ENCODE measurements around the gene CCDC33.
A peak's percentile ranks its signal among the peaks of the same experiment; 100 is the strongest.

Gene CCDC33

DNA sequence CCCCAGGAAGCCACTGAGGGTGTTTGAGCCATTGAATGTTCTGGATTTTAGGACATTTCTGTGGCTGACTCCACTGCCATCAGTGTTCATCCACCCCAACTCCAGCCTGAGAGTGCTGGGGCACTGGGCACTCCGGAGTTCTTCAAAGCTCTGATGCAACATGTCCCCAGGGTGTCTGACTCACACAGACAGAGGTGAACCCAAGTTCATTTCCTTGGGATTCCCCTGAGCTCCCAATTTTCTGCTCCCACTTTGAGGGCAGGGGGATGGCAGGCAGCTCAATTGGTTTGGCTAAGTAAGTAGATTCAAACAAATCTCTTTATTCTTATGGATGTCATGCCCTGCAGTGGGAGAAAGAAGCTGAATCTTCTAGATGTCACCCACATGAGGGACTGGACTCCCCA is 35.7 kb upstream of the CCDC33 start:
- Histone ChIP-seq H3K9me3 (no peaks in the 10 kb centered on the region), H3K36me3 (no peaks in the 10 kb centered on the region), H3K4me1 (peaks cover 74% of the 10 kb centered on the region), H3K4me3 (no peak overlapping the region), H3K9ac (no peak overlapping the region), H3K27me3 (no peaks in the 10 kb centered on the region), H3K4me2 (peak overlapping the region; percentile 82), H4K20me1 (no peaks in the 10 kb centered on the region), H3K27ac (no peak overlapping the region)
- TF ChIP-seq Cebpa-rat (IDR thresholded peaks at IDR 0.05), result no peak

DNA sequence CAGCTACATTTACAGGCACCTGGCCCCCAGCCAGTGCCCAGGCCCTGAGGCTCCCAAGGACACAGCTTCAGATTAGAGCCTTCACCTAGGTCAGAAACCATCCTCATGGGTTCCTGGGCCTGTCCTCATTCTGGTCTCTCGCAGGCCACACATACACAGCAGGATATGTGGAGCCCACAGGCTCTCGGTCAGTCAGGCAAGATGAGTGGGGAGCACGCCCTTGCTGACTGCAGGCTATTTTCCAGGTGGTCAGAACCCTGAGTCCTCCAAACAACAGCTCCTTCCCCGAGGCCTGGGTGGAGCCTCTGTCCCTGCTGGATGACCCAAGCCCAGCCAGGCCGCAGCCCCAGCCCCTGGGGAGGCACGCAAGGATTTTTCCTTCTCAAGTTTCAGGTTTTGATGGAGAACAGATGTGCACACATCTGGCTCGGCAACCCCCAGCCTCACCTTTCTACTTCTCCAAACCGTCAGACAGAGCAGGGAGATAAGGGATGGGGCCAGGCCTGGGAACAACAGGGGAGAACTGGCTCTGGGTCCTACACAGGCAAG is 35.2 kb upstream of the CCDC33 start:
- H3K4me3 ChIP-seq, result no peak overlapping the region
- no peaks in the 10 kb centered on the region for H3K9me3 ChIP-seq
- H3K36me3 ChIP-seq, result no peaks in the 10 kb centered on the region
- peaks cover 78% of the 10 kb centered on the region for H3K4me1 ChIP-seq
- H4K20me1 ChIP-seq, result no peaks in the 10 kb centered on the region
- TF ChIP-seq Cebpa-rat (IDR thresholded peaks at IDR 0.05), result no peak
- H3K4me2 ChIP-seq, result peak overlapping the region; percentile 82
- H3K9ac ChIP-seq, result no peak overlapping the region
- peak overlapping the region; percentile 25; the same call in 1 of the 2 replicates for H3K27ac ChIP-seq
- H3K27me3 ChIP-seq, result no peaks in the 10 kb centered on the region

DNA sequence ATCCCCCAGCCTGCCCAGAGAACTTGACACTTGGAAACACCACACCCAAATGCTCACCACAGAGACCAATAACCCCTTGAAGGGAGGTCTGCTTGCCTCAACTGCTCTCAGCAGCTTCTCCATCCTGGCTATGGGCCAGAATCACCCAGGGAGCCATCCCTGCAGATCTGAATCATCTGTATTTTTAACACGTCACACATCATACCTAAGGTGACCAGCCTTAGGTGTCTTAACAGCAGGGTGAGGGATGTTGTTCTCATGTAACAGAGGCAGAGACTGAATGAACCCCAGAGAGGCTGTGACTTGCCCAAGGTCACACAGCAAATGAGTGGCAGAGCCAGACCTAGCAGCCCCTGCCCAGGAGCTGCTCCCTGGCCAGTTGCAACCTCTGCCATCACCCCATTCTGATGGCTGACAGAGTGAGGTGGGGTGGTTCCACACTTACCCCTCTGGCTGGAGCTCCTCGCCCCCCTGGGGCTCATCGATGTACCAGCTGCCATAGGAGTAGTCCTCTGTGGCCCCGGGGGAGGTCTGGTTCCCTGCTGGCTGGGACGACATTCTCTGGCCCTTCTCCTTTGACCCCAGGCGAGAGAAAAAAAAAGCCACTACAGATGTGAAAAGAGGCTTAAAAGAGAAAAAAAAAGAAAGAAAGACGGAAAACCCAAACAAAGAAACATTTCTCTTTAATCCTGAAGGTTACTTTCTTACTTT is 34.3 kb upstream of the CCDC33 start:
- H3K27ac ChIP-seq, result peak overlapping the region; percentile 38; the same call in 1 of the 2 replicates
- no peaks in the 10 kb centered on the region for H3K27me3 ChIP-seq
- no peaks in the 10 kb centered on the region for H3K36me3 ChIP-seq
- H3K4me3 ChIP-seq, result no peak overlapping the region; the same call in 1 of the 2 replicates
- H4K20me1 ChIP-seq, result no peaks in the 10 kb centered on the region
- H3K4me1 ChIP-seq, result peaks cover 78% of the 10 kb centered on the region
- TF ChIP-seq Cebpa-rat (IDR thresholded peaks at IDR 0.05), result no peak
- peak overlapping the region; percentile 82 for H3K4me2 ChIP-seq
- H3K9me3 ChIP-seq, result no peaks in the 10 kb centered on the region
- H3K9ac ChIP-seq, result peak overlapping the region; percentile 53; the same call in 1 of the 2 replicates

DNA sequence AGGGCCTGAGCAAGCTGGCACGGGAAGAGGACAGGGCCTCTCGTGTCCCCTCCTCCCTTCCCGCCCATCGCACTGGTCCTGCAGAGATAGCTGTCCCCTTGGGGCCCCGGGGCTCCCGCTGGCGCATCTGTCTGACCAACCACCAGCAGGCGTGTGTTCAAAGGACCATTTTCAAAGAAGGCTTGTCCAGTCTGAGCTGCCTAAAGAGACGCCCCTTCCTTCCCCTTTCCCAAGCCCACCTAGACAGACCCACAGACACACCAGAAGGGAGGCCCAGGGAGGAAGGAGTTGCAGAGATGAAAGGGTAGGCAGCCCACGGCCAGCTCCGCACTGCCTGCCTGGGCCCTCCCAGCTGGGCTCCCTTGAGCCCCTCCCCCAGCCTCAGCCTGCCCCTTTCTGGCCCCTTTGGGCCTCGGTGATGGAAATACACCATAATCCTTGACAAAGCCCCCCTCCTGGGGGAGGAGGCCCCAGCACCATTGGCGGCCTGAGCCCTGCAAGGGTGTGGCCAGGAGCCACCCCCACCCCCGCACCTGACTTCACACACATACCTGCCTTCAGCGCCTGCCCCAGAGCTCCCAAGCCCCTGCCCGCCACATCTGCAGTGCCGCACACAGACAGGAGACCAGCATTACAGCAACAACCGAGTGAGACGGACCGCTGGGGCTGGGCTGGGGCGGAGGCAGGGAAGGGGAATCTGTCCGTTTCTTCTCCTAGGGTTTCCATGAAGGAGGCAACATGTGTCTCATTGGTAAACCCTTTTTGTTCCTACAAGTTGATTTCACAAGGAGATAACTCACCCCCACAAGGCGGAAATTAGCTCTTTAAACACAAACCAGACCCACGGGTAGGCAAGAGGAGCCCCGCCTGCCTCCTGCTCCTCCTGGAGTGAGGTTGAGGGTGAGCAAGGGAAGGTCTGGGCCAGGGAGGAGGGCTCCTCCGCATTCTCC is 33.4 kb upstream of the CCDC33 start, which contains the start of gene STRA6:
Gene STRA6, minus strand, starts transcription at position 336 of the 950 bp plus-strand sequence. CDS start 520 bp downstream, outside the sequence.
- H3K27ac ChIP-seq, result peak within 1 kb of the TSS; percentile 38; the same call in 1 of the 2 replicates

DNA sequence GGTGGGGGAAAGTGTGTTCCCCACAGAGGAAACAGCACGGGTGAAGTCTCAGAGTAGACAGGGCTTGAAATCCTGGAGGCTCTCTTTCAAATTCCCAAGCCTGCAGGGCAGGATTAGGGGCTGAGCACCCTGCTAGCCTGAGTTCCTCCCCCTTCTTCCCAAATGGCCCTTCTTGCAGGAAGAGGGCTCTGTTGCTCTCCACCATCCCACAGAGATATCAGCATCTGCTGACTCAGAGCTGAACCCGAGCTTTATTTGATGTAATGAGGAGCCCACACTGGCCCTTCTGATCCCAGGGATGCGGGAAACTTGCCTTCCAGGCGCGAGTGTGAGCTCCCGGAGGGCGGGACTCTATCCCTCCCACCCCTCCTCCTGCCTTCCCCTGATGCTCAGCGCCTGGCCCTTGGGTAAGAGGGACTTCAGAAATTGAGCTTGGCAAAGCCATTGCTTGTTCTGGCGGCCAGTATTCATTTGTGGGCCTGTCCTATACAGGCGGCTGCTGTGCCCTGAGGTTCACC is 32.2 kb upstream of the CCDC33 start:
- Histone ChIP-seq H3K27me3 (no peaks in the 10 kb centered on the region), H3K36me3 (no peaks in the 10 kb centered on the region), H3K4me2 (no peak overlapping the region), H3K27ac (no peak overlapping the region), H3K9ac (no peak overlapping the region), H3K9me3 (no peaks in the 10 kb centered on the region), H3K4me3 (no peak overlapping the region), H3K4me1 (peaks cover 68% of the 10 kb centered on the region), H4K20me1 (no peaks in the 10 kb centered on the region)
- no peak for TF ChIP-seq Cebpa-rat (IDR thresholded peaks at IDR 0.05)

More for the DNA sequence above, 33.4 kb upstream of the CCDC33 start, which contains the start of gene STRA6:
- H3K9ac ChIP-seq, result peak within 1 kb of the TSS; percentile 53; the same call in 1 of the 2 replicates
- no peaks in the 10 kb centered on the region for H4K20me1 ChIP-seq
- no peaks in the 10 kb centered on the region for H3K36me3 ChIP-seq
- no peak for TF ChIP-seq Cebpa-rat (IDR thresholded peaks at IDR 0.05)
- peak within 1 kb of the TSS; percentile 82 for H3K4me2 ChIP-seq
- H3K4me3 ChIP-seq, result no peak within 1 kb of the TSS; the same call in 1 of the 2 replicates
- H3K9me3 ChIP-seq, result no peaks in the 10 kb centered on the region
- no peaks in the 10 kb centered on the region for H3K27me3 ChIP-seq
- H3K4me1 ChIP-seq, result peaks cover 78% of the 10 kb centered on the region

DNA sequence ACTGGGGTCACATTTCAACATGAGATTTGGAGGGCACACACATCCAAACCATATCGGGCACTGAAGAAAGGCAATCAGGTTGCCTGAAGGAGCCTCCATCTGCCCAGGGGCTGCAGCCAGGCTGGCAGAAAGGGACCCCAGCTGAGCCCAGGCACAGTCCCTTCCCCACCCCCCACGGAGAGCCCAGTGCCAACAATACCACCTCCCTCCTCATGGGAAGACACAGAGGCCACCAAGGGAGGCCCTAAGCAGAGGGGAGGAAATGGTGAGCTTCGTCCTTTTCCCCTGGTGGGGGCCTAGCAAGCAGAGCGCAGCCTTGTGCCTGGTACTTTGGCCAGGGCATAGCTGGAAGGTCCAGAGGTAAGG is 30.6 kb upstream of the CCDC33 start:
- H3K27me3 ChIP-seq, result no peaks in the 10 kb centered on the region
- no peak overlapping the region for H3K4me3 ChIP-seq

DNA sequence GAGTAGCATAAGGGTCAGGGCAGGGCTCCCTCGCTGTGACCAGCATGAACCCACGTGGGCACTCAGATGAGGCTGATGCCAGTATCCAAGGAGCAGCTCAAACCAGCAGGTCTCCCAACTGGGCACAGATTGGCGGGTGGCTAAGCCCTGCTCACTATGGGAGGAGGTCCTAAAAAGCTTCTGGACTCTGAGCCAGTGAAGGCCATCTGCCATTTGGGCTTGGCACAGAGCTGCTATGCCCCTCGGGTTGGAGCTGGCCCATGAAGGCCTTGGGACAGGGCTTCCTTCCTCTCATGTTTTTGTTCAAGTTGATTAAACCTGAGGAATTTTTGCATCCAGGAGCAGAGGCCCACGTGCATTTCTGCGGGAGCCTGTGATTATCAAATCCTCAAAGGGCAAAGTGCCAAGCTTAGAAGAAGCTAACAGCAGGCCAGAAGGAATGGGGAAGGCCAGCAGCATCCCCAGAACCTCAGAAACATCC is 29.3 kb upstream of the CCDC33 start:
- TF ChIP-seq Cebpa-rat (IDR thresholded peaks at IDR 0.05), result no peak
- Histone ChIP-seq H3K9ac (no peak overlapping the region), H3K4me1 (peaks cover 46% of the 10 kb centered on the region), H3K9me3 (no peaks in the 10 kb centered on the region), H3K27me3 (no peaks in the 10 kb centered on the region), H3K27ac (no peak overlapping the region), H3K4me3 (no peak overlapping the region), H3K36me3 (no peaks in the 10 kb centered on the region), H4K20me1 (no peaks in the 10 kb centered on the region), H3K4me2 (no peak overlapping the region)

More for the DNA sequence above, 30.6 kb upstream of the CCDC33 start:
- H3K9ac ChIP-seq, result no peak overlapping the region
- no peak overlapping the region for H3K27ac ChIP-seq
- TF ChIP-seq Cebpa-rat (IDR thresholded peaks at IDR 0.05), result no peak
- no peaks in the 10 kb centered on the region for H3K9me3 ChIP-seq
- no peaks in the 10 kb centered on the region for H4K20me1 ChIP-seq
- no peaks in the 10 kb centered on the region for H3K36me3 ChIP-seq
- peak overlapping the region; percentile 54 for H3K4me2 ChIP-seq
- H3K4me1 ChIP-seq, result peaks cover 59% of the 10 kb centered on the region

DNA sequence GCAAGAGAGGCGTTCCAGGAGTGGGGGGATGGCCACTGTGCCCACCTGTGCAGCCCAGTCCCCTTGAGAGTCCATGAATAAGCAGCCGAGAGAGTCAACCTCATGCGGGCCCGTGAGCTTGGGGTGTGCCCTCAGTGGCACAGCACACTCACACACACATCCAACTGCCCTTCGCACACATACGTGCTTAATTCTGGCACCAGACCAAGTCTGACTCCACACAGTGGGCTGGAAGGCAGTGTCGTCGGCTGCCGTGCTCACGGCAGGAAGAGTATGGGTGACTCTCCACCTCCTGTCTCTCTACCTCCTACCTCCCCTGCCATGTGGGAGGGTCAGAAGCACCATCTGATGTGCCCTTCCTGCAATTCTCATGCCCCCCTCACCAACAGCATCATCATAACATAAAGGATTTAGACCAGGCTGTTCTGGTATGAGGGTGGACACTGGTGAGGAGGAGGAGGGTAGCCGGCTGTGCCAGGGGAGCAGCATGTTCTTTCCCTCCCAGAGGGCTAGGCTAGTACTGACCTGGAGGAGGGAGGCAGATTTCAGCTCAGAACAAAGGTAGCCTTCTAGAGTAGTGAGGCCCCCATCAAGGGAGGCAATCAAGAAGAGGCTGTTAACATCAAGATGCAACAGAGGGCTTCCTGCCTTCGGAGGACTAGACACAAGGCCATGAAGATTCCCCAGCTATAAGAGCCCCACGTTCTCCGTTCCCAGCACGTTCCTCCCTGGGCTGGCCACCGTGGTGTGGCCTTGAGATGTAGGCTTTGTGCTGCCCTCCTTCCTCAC is 28.3 kb upstream of the CCDC33 start:
- no peaks in the 10 kb centered on the region for H3K27me3 ChIP-seq
- H4K20me1 ChIP-seq, result no peaks in the 10 kb centered on the region
- no peaks in the 10 kb centered on the region for H3K9me3 ChIP-seq
- no peaks in the 10 kb centered on the region for H3K36me3 ChIP-seq
- no peak for TF ChIP-seq Cebpa-rat (IDR thresholded peaks at IDR 0.05)
- no peak overlapping the region for H3K9ac ChIP-seq
- no peak overlapping the region for H3K4me3 ChIP-seq
- no peak overlapping the region for H3K4me2 ChIP-seq
- no peak overlapping the region for H3K27ac ChIP-seq
- H3K4me1 ChIP-seq, result peaks cover 42% of the 10 kb centered on the region

DNA sequence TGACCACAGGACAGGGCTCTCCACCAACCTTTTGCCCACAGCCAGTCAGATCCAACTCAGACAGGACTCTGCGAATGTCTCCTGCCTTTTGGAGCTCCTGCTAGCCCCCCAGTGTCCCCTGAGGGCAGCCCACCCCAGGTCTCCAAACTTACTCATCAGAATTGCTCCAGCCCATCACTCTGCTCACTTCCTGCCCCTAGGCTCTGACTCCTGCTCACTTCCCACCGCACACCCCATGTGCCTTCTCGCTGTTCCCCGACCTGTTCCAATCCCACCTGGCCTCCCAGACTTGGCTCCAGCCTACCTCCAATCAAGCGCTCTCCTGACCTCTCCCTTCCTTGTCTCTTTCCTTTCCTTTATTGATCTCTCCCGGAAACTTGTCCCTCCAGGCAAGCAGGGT is 27.6 kb upstream of the CCDC33 start:
- Histone ChIP-seq H3K4me2 (no peak overlapping the region), H3K27me3 (no peaks in the 10 kb centered on the region), H3K36me3 (no peaks in the 10 kb centered on the region), H3K9ac (no peak overlapping the region), H4K20me1 (no peaks in the 10 kb centered on the region), H3K4me1 (peaks cover 42% of the 10 kb centered on the region), H3K9me3 (no peaks in the 10 kb centered on the region), H3K4me3 (no peak overlapping the region), H3K27ac (no peak overlapping the region)
- no peak for TF ChIP-seq Cebpa-rat (IDR thresholded peaks at IDR 0.05)

Data from BLaER1 (cell line).